ENCODE measurements around the gene USP15. TPM values are rescaled to one million over a fixed set of nuclear protein-coding genes. Genes with fewer than 3 reads are reported as not detected.

Gene USP15
- total and polyA plus RNA-seq, 2 of the 4 experiments (the other 2 are of a cell fraction), result 28.5 to 49.6 TPM

DNA sequence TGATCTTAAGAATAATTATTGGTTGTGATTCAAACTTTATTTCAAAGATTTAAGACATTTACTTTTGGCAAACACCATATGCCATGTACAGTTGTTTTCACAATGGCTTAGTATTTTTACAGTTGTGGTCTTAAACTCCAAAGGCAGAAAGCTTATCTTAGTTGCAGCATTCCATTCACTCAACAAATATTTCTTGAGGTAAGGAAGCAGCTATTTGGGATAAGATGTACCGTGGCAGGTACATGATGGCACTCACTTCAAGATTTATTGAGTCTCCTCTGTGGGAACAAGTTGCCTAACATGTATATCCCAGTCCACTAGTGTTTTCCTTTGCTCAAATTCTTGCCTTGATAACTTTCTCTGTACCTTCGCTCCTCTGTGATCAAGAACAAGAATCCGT, 198.4 kb downstream of the USP15 start:
- dilution Hi-C loops (cut with HindIII; ENCODE audit: low sequenced_read_pairs, unreplicated experiment), result no loop called here
- no peak overlapping the region for H3K27ac ChIP-seq (ENCODE audit: insufficient read depth, low read length)
- ATAC-seq (ENCODE audit: low read depth) (no peak), DNase-seq (no peak)
- no peak overlapping the region for H2AK5ac ChIP-seq (ENCODE audit: low read depth, low read length)
- no peak overlapping the region for H3K56ac ChIP-seq (ENCODE audit: extremely low read depth, insufficient read depth, low read length)
- POLR2A ChIA-PET (ENCODE audit: unreplicated experiment), result no interaction called here
- H3K9me1 ChIP-seq (ENCODE audit: insufficient read depth, low read length), result no peaks in the 10 kb centered on the region
- no peak overlapping the region for H3K4me2 ChIP-seq (ENCODE audit: low read depth, low read length)
- no peak overlapping the region for H2AK9ac ChIP-seq (replicated peaks; ENCODE audit: low read depth, low read length, poor library complexity)
- BruUV-seq (replicated peaks), result no TSS peak
- H4K8ac ChIP-seq (ENCODE audit: low read depth in 2 of 2, low read length in 2 of 2), result no peak overlapping the region
- no peaks in the 10 kb centered on the region for H4K20me1 ChIP-seq (ENCODE audit: insufficient read depth, low read length)
- WGBS, 2 experiments (ENCODE audit: extremely low coverage in 2 of 2, insufficient read length in 1 of 2), result no CpG with 5 or more reads among the region's 3 CpGs
- no peak overlapping the region for H3K23ac ChIP-seq (ENCODE audit: low read depth, low read length)
- no peak overlapping the region for H3K18ac ChIP-seq (ENCODE audit: low read depth, low read length)
- in situ Hi-C loops (cut with MboI; ENCODE audit: low sequenced_read_pairs), result no loop called here
- no peak overlapping the region for H3K4me3 ChIP-seq (ENCODE audit: insufficient read depth, low read depth, low read length)
- no peak overlapping the region for H2BK20ac ChIP-seq (ENCODE audit: low read depth, low read length)
- H3K4me1 ChIP-seq (ENCODE audit: control insufficient read depth, insufficient read depth, low read length), result no peaks in the 10 kb centered on the region
- CTCF ChIA-PET, result interaction anchor here (1.5 kb wide), 1 partner anchor 21 kb away, joined by 4 read pairs; no protein-coding TSS in a partner anchor
- H3K79me1 ChIP-seq (ENCODE audit: low read depth in 1 of 2, low read length in 2 of 2), result no peaks in the 10 kb centered on the region
- no peak overlapping the region for H3K9ac ChIP-seq (ENCODE audit: low read depth, low read length)
- no peak overlapping the region for H2BK120ac ChIP-seq (ENCODE audit: low read depth, low read length)
- H2BK15ac ChIP-seq (ENCODE audit: low read depth, low read length), result no peak overlapping the region
- no peaks in the 10 kb centered on the region for H3K36me3 ChIP-seq (ENCODE audit: control insufficient read depth, insufficient read depth, low read length)
- peaks cover 2% of the 10 kb centered on the region for H3K27me3 ChIP-seq (ENCODE audit: control insufficient read depth, insufficient read depth, low read length)
- no peak overlapping the region for H3K14ac ChIP-seq (replicated peaks; ENCODE audit: low read depth, low read length)
- no peak overlapping the region for H4K5ac ChIP-seq (ENCODE audit: low read depth, low read length)
- H3K9me3 ChIP-seq (ENCODE audit: control insufficient read depth, insufficient read depth, low read length), result peaks cover 1% of the 10 kb centered on the region; the same call in 1 of the 2 replicates
- H2AFZ ChIP-seq (replicated peaks; ENCODE audit: low read length, poor library complexity), result no peak overlapping the region
- H4K91ac ChIP-seq (ENCODE audit: insufficient read depth, low read depth, low read length), result no peak overlapping the region
- intact Hi-C loops (cut with micrococcal nuclease), result no loop called here
- H2BK5ac ChIP-seq (ENCODE audit: low read depth, low read length, poor library complexity, severe bottlenecking), result no peak overlapping the region
- TF ChIP-seq, protein P1, sequence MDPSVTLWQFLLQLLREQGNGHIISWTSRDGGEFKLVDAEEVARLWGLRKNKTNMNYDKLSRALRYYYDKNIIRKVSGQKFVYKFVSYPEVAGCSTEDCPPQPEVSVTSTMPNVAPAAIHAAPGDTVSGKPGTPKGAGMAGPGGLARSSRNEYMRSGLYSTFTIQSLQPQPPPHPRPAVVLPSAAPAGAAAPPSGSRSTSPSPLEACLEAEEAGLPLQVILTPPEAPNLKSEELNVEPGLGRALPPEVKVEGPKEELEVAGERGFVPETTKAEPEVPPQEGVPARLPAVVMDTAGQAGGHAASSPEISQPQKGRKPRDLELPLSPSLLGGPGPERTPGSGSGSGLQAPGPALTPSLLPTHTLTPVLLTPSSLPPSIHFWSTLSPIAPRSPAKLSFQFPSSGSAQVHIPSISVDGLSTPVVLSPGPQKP (IDR thresholded peaks at IDR 0.05; ENCODE audit: borderline replicate concordance, low read depth, low read length), result no peak
- TF ChIP-seq RCOR1 (IDR thresholded peaks at IDR 0.05; ENCODE audit: insufficient replicate concordance, low read length), result no peak
- no peak for TF ChIP-seq MXI1 (IDR thresholded peaks at IDR 0.05; ENCODE audit: borderline replicate concordance, low read depth, low read length)
- TF ChIP-seq CHD1 (IDR thresholded peaks at IDR 0.05; ENCODE audit: low read depth, low read length), result no peak
- TF ChIP-seq, protein P2, sequence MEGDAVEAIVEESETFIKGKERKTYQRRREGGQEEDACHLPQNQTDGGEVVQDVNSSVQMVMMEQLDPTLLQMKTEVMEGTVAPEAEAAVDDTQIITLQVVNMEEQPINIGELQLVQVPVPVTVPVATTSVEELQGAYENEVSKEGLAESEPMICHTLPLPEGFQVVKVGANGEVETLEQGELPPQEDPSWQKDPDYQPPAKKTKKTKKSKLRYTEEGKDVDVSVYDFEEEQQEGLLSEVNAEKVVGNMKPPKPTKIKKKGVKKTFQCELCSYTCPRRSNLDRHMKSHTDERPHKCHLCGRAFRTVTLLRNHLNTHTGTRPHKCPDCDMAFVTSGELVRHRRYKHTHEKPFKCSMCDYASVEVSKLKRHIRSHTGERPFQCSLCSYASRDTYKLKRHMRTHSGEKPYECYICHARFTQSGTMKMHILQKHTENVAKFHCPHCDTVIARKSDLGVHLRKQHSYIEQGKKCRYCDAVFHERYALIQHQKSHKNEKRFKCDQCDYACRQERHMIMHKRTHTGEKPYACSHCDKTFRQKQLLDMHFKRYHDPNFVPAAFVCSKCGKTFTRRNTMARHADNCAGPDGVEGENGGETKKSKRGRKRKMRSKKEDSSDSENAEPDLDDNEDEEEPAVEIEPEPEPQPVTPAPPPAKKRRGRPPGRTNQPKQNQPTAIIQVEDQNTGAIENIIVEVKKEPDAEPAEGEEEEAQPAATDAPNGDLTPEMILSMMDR (conservative IDR thresholded peaks at IDR 0.05; ENCODE audit: low read depth, low read length), result no peak
- TF ChIP-seq POLR2A (IDR thresholded peaks at IDR 0.05; ENCODE audit: low read depth, low read length), result no peak
- TF ChIP-seq MAZ (IDR thresholded peaks at IDR 0.05; ENCODE audit: borderline replicate concordance, low read depth, low read length), result no peak
- no peak for TF ChIP-seq RAD21 (IDR thresholded peaks at IDR 0.05; ENCODE audit: low read length)
- no peak for TF ChIP-seq FOS (IDR thresholded peaks at IDR 0.05; ENCODE audit: low read depth, low read length)
- TF ChIP-seq BHLHE40 (IDR thresholded peaks at IDR 0.05; ENCODE audit: low read depth, low read length), result no peak
- no peak for TF ChIP-seq MAFK (IDR thresholded peaks at IDR 0.05; ENCODE audit: low read depth, low read length)
- no peak for TF ChIP-seq CEBPB (IDR thresholded peaks at IDR 0.05; ENCODE audit: low read depth, low read length)
- no peak overlapping the region for H3K4ac ChIP-seq (ENCODE audit: low read depth, low read length)

Data from IMR-90 (cell line).